GM21526 (cell line): ENCODE results near the gene AP3S2.
"Not testable (repeated sequence)": the region's sequence is repeated elsewhere in the genome, so short reads cannot be mapped to it uniquely, and the experiment has no call there.

Source experiments
- ATAC-seq: cut with Tn5 transposase; IDR thresholded peaks from one replicate; pipeline ENCODE4 v1.9.1; 2021; ENCODE audit warnings: moderate library complexity; ENCODE audit not compliant: unreplicated experiment, low FRiP score

Gene AP3S2

DNA sequence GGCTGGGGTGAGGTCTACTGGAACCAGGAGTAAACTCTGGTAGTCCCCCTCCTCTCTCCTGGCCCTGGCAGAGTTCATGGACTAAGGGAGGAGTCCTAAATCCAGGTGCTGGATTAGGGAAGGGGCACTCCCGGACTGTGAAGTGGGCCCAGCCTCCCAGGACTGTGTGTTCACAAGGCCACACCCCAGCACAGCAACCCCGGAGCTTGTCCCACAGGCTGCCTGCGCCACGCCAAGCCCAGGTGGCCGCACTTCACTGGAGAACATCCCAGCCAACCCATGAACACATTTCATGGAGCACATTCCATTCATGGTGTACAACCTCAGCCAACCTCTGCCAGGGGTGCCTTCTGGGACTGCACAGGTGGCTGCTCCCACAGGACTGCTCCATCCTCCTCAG lies 10.7 kb upstream of the AP3S2 start:
- no peak for ATAC-seq

DNA sequence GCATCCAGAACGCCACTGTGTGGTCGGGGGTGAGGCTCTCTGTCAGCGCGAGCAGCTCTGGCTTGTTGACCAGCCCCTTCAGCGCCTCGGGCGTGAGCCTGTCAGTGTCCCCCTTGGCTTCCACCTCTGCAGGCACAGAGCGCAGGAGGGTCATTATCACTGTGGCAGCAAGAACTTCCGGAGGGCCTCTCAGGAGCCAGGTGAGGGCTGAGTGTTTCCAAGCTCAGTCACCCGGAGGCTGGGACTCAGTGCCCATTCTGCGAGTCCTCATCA lies 10.0 kb upstream of the AP3S2 start:
- no peak for ATAC-seq

GRCh38 chr15:89903015-89903857 lies 9.4 kb upstream of the AP3S2 start:
- ATAC-seq = no peak

DNA sequence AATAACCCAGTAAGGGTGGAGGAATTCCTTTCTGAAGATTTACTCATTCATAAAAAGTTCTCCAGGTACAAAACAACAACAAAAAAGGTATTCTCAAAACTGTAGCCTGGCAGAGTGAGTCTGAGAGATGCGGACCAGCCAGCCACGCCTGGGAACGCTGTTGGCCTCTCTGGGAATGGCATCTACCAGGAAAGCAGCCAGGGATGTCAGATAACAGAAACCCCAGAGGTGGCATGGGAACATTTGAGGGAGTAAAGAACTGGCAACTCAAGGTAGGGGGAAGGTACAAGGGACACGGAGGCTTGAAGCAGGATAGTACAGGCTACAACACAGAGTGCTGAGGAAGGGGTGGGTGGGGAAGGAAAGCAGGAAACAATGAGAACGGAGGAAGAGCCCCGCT lies 7.1 kb upstream of the AP3S2 start:
- ATAC-seq = no peak

DNA sequence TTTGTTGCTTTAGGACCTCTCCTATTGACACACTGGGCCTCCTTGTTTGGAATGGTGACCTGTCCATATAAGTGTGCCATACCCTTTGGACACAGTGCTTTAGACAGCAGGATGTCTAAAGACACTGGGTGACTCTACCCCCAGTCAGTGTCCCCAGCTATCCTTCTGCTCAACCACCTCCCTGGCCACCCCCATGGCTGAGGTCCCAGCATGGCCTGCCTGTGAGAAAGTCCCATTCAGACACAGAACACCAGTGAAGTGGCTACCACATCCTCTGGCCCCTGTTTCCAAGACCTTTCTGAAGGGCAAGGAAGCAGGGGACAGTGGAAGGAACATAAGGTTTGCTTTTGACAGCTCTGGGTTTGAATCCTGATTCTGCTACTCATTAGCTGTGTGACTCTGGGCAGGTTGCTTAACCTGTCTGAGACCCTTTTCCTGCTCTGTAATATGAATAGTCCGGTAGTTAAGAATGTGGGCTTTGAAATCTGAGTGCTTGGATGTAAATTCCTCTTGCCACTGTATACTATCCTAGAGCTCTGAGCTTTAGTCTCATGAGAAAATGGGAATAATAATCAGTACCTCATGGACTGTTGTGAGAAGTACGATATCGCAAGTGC lies 6.3 kb upstream of the AP3S2 start:
- no peak for ATAC-seq

DNA sequence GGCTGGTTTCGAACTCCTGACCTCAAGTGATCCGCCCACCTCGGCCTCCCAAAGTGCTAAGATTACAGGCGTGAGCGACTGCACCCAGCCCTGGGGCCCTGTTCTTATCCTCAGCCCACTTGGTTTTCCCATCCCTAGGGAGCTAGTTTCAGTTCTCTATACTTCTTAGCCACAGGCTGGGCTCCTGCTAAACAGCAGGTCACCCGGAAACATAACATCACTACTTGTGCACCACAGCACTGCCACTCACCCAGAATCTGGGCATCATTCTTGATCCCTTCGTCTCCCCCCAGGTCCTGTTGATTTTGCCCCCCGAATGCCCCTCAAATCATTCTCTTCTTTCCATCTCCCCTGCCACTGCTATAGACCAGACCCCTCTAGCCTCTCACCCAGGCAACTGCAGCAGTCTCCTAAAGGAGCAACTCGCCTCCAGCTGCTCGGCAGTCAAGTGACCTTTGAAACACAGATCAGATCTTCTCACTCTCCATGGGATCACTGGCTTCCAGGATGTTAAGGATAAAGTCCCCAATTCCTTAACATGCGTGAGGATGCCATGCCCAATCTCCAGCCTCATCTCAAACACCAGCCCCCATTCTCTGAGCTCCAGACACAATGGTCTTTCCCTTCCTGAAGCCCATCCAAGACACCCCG lies 5.6 kb upstream of the AP3S2 start:
- no peak for ATAC-seq

DNA sequence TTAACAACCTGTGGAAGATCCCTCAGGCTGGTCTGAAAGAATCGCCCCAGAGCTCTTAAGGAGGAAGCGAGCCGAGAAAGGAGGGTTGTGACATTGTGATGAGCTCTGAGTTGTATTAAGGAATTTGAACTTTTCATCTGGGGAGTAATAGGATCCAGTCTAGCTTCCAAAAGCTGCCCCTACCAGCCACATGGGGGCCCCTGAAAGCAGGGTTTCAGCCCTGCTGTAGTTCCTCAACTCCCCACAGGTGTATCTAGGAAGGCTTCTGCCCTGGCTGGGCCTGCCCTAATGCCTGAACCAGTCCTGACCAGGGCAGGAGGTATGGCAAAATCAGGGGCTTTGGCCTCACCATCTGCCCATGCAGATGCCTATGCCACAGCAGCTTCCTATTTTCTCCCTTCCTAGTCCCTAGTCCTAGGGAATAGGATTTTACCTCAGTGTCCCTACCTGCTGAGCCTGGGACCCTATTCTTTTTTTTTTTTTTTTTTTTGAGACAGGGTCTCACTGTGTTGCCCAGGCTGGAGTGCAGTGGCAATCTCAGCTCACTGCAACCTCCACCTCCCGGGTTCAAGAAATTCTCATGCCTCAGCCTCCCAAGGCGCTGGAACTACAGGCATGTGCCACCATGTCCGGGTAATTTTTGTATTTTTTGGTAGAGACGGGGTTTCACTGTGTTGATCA lies 5.0 kb upstream of the AP3S2 start:
- peak; percentile 44 for ATAC-seq

GRCh38 chr15:89898146-89898545 lies 4.4 kb upstream of the AP3S2 start:
- no peak for ATAC-seq

GRCh38 chr15:89893027-89893426 lies 767 bp downstream of the AP3S2 start:
- ATAC-seq = no peak

DNA sequence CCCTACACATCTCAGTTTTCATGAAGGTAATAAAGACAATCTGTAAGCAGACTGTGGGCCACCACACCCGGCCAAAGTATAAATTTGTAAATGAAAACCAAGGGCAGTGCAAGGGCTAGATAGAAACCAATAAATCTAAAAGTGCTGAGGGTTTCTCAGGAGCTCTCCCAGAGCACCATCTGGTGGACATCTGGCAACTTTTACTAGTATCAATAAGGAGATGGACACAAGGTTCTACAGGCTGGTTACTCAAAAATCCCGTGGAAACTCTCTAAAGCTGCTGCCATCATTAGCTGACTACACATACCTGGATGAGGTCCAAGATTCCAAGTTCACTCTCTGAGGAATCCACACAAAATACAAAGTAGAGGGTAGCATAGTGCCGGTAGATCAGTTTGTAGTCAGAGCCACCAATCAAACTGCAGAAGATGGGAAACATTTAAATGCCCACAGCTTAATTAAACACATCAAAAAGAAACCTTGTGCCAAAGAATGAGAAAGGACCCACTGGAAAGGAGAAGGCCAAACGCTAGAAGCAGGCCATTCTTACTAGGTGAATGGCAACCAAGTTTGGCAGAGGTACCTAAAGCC lies 5.5 kb downstream of the AP3S2 start:
- no peak for ATAC-seq

- no peak for ATAC-seq
These were observed 8.2 kb downstream of the AP3S2 start for GRCh38 chr15:89885611-89886010.

- ATAC-seq = not testable (repeated sequence)
These were observed 8.6 kb downstream of the AP3S2 start for GRCh38 chr15:89885179-89885578.

GRCh38 chr15:89883518-89883917 lies 10.3 kb downstream of the AP3S2 start:
- no peak for ATAC-seq

- no peak for ATAC-seq
These were observed 13.1 kb downstream of the AP3S2 start for GRCh38 chr15:89880727-89881126.

DNA sequence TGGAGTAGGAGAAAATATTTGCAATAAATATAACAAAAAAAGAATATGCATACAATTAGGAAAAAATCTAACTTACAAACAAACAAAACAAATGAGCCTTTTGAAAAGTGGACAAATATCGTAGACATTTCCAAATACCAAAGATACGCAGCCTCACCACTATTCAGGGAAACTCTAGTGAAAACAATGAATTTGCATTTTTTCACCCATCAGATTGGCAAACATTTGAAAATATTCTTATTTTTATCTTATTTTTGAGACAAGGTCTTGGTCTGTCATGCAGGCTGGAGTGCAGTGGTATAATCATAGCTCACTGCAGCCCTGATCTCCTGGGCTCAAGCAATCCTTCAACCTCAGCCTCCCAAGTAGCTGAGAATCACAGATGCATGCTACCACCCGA lies 15.5 kb downstream of the AP3S2 start:
- no peak for ATAC-seq

DNA sequence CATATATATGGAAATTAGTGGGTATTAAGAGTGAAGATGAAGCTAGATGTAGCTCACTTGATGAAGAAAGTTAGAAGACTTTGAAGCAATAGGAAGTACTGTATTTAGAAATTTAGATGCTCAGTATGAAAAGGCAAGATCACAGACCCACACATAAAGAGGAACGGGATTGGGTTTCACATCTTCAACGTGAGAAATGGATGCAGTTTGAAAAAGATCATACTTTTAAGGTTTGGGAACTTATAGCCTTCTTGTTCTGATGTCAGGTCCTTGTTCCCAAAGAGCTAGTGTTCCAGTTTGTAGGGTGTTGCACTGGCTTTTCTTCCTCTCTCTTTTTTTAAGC lies 16.7 kb downstream of the AP3S2 start:
- ATAC-seq = no peak

GRCh38 chr15:89876396-89877082 lies 17.3 kb downstream of the AP3S2 start:
- ATAC-seq = no peak

DNA sequence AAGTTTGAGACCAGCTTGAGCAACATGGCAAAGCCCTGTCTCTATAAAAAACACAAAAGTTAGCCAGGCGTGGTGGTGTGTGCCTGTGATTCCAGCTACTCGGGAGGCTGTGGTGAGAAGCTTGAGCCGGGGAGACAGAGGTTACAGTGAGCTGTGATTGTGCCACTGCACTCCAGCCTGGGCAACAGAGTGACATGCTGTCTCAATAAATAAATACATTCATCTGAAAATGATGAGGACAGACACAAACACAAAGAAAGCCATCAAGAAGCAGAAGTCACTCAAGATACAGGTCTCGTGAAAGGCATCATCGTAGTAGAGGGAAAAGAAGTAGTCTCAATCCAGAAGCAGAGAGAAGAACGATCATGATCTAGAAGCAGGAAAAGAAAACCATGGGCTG lies 18.1 kb downstream of the AP3S2 start:
- no peak for ATAC-seq

- ATAC-seq = no peak
These were observed 18.7 kb downstream of the AP3S2 start for GRCh38 chr15:89874926-89875564.

DNA sequence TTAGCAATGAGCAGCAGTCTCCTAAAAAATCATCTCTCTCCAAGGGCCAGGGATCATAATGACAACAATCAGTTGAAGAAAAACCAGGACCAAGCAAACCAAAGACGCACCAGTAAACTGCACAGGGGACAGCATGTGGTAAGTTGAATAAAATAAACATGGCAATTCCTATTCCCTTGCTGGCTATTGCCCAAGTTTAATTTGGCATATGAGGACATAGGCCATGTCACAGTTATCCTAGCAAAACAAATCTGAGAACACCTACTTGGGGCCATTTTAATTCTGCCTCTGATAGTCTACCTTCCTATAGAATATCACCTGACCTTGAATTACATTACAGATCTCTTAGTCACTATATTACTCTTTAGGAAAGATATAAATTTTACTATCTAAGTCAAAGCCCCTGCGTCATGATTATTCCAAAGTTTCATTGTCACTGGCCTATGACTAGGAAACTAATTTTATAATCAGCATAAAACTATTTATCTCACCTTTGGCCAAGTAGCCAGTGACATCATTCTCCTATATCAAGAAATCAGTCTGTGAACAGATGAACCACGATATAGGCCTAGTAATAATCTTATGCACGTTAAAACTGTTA lies 23.0 kb downstream of the AP3S2 start:
- ATAC-seq = no peak
